OCI-LY7 (cell line): ENCODE data around the gene FTCDNL1.

Source experiments
- EZH2phosphoT487 ChIP-seq: fragments of 200-600 bp; sonication (generic); IDR thresholded peaks from 2 replicates; pipeline ENCODE4 v1.6.1; 2018; ENCODE audit warnings: low read depth, borderline replicate concordance, mild to moderate bottlenecking, mixed run types, antibody characterized with exemption, low read length, moderate library complexity, mixed read lengths
- TF ChIP-seq, protein P1 (sequence below): fragments of 200-600 bp; sonication (generic); conservative IDR thresholded peaks from 2 replicates; pipeline ENCODE4 v1.5.1; 2014; ENCODE audit warnings: mild to moderate bottlenecking, antibody characterized with exemption, low read length, moderate library complexity, mixed read lengths

DNA sequence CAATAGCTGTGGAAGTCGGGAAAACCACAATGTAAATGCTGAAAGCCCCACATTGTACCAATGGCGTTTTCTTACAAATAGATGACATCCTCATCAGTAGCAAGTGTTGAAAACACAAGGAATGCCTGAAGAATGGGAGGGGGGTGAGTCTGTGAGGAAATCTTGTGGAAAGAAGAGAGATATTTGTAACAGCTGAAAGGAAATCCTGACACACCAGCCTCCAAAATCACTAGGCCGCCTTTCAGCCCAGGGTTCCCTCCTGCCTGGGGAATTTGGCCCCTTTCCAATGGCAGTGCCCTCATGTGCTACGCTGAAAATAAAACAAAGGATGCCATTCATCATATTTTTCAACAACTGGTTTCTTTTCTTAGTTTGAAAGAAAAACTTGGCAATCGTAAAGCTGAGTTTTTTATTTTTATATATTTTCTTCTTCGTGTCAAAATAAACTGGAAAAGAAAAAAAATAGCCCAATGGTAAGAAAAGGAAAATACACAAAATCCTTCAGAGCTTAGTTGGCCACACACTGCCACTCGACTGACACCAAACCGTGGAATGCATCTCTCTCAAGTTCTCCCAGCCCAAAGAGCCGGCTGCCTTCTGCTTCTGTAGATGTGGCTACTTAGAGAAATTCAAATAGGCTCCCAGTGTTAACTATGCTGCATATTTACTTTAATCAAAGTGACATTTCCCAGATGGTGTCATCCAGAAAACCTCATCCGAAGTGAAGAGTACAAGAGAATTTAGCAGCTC lies 52.0 kb downstream of the FTCDNL1 start:
- TF ChIP-seq, protein P1, sequence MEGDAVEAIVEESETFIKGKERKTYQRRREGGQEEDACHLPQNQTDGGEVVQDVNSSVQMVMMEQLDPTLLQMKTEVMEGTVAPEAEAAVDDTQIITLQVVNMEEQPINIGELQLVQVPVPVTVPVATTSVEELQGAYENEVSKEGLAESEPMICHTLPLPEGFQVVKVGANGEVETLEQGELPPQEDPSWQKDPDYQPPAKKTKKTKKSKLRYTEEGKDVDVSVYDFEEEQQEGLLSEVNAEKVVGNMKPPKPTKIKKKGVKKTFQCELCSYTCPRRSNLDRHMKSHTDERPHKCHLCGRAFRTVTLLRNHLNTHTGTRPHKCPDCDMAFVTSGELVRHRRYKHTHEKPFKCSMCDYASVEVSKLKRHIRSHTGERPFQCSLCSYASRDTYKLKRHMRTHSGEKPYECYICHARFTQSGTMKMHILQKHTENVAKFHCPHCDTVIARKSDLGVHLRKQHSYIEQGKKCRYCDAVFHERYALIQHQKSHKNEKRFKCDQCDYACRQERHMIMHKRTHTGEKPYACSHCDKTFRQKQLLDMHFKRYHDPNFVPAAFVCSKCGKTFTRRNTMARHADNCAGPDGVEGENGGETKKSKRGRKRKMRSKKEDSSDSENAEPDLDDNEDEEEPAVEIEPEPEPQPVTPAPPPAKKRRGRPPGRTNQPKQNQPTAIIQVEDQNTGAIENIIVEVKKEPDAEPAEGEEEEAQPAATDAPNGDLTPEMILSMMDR, result no peak
- TF ChIP-seq EZH2phosphoT487, result no peak
